ENCODE measurements around the gene SERPINA3.

- TF ChIP-seq CTCF (IDR thresholded peaks at IDR 0.05): peak; percentile 47
- no peak for TF ChIP-seq EZH2 (IDR thresholded peaks at IDR 0.05)
These were observed 24.7 kb downstream of the SERPINA3 start for GRCh38 chr14:94636744-94637412.
